Activated T-cell treated with anti-CD3 and anti-CD28 coated beads, Interleukin-2, amount 50 U/mL, for 48 hours (primary cell): ENCODE measurements around the gene CAPNS2.

Experiments
- DNase-seq, 2 experiments: peaks; one replicate each; pipeline ENCODE4 v3.0.0-alpha.2; 2020

CAPNS2 gene

DNA sequence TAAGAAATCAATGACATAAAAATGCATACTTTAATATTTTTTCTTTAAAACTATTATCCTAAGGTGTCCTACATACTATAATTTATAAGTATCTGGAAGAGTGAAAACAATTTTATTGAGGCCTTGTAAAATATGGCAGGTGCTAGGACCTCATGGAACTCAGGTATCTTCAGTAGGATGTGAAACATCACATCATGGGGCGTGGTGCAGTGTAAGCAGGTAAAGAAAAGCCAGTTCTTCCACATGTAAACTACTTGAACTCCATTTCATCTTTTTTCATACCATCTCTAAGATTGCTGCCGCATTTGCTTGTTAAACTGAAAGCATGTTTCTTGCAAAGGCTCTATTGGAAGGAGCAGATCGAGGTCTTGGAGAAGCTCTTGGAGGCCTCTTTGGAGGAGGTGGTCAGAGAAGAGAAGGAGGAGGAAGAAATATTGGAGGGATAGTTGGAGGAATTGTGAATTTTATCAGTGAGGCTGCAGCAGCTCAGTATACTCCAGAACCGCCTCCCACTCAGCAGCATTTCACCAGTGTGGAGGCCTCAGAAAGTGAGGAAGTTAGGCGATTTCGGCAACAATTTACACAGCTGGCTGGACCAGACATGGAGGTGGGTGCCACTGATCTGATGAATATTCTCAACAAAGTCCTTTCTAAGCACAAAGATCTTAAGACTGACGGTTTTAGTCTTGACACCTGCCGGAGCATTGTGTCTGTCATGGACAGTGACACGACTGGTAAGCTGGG is at the start of gene CAPNS2:
Gene CAPNS2 (plus strand): TSS at position 253 of the 744 bp plus-strand sequence. CDS start 73 bp downstream, at position 326.
- DNase-seq: no peak

DNA sequence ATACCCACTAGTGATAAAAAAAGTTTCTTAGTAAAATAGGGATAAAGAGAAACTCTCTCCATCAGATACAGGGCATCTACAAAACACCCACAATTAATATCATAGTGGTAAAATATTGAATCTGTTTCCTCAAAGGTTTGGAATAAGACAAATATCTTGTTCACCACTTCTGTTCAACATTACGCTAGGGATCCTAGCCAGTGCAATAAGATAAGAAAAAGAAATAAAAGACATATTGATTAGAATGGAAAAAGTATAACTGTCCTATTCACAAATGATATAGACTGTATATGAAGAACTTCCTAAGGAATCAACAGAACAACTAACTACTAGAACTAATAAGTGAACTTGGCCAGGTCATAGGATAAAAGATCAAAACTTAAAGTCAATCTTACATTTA is 44.7 kb upstream of the CAPNS2 start:
- DNase-seq: no peak

DNA sequence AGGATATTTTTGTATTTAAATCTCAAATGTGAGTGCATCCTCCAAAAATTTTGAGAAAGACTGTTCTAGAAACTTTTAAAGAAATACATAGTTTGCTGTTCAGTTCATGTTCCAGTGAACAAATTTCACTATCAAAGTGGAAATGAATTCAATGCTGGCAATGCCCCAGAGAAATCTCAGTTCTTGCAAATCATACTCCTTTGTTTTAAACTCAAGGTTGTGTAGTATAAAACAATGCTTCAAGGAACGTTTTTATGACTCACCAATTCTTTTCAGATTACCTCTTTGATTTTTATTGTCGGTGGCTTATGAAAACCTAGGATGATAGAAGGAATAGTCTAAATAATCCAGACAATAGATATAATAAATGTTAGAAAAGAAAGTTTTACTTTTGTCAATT is 40.0 kb upstream of the CAPNS2 start:
- no peak for DNase-seq

DNA sequence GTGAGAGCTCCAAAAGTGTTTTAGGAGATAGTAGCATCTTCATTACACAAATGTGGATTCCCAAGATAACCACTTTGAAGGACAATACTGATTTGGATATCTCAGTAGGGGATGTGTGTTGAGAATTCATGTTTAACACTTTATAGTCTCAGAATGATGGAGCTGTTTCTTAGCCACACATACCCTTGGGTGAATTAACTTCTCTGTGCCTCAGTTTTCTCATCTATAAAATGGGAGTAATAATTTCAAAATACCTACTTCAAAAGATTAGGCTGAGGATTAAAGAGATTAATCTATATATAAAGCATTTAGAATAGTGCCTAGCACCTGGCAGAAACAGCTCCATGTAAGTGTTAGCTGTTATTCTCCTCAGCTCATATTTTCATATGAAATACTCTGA is 38.6 kb upstream of the CAPNS2 start:
- no peak for DNase-seq

DNA sequence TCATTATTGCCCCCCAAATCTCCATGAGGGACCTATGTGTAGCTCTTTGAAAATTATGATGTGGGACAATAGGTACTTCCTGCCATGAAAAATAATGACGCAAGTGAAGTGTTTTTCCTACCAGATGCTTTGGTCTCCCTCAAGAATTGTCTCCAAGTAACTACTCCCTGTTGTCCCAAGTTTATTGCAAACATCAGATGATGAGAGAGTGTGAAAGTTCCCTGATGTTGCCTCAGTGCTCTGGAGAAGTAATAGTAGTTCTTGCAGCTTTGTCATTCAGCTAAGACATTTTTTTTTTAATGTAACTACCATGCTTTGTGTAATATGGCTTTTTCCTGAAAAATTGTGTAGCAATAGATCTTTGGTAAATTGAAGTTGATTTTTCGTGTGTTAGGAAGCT is 37.5 kb upstream of the CAPNS2 start:
- DNase-seq: no peak

DNA sequence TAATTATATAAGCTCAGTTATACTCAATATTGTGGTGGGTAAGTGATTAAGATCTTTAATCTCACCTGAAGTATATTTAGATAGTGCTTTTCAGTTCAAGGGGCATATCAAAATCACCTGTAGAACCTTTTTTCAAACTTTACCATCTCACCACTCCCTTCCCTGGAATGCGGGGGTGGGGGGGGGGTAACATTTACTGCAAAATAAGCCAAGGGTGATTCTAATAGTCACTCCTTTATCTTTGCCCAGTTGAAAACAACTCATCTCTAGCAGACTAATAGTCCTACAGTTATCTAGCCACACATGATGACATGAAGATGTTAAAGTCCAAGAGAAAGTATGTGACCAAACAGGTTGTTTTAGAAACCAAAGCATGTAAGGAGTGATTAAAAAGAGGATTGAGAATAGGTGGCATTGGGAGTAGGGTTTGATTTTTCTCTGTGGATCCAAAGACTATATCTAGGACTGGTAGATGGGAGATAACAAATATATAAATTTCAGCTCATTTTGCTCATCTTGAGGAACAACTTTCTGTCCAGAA is 36.1 kb upstream of the CAPNS2 start:
- DNase-seq: no peak

DNA sequence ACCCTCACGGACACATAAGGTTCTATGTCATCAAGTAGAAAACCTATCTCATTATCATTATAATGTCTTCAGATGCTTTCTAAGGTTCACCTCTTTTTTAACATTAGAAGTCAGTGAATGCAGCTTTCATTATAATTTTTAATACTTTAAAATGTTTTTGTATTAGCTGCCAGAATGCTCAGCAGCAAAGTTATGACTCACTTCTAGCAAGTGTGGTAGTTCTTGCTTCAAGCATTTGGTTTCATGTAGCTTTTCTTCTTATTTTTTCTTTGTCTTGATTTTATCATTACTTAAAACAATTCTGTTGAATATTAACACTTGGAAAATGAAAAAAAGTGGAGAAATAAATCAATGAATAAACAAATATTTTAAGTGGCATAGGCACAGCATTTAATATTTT is 34.3 kb upstream of the CAPNS2 start:
- DNase-seq: no peak

DNA sequence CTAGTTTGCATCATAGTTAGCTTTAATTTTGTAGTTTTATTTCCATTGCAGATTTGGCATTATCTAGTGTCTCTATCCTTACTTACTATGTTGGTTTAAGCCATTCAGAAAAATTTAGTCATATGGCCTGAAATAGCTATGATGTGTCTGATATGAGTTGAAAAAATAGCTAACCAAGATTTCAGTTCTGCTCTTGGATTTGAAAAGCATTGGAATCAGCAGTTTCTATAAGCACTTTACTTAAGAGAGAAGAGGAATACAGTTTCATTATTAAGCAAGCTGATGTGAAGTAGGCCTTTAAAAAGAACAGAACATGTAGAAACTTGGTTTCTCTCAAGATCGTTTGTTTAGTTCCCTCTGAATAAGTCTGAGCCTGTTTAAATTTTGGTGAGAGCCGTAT is 31.7 kb upstream of the CAPNS2 start:
- no peak for DNase-seq

DNA sequence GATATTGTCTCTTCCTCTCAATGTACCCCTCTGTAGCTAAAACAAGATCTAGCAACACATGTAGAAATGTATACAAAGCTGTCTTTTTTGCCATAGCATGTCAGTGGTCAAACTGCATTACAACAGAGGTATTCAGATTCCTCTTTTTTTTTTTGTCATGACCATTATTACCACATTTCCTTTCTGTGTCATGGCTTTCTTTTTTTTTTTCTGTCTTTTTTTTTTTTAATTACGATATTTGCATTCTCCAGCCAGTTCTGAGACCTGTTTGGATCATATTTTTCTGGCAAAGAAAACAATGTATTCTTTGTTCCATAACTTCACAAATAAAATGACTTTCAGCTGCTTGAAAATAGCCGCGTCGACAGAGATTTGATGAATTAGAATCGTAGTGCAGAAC is 27.4 kb upstream of the CAPNS2 start:
- DNase-seq: no peak

DNA sequence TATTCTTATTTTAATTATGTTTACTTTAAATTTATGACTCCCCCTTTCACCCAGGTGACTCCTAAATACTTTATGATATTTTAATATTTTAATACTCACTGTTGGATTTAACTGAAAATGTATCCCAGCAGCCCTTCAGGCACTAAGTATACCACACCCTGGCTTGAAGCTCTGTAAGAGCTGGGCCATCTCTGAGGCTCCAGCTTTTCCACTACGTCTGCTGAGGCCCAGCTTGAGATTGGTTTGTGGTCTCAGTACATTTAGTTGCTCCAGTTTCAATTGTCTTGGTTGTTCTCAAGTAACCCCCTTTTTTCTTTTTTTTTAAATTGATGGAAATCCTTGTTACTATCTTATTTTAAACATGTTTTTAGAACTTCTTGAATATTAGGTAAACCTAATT is 27.0 kb upstream of the CAPNS2 start:
- no peak for DNase-seq

DNA sequence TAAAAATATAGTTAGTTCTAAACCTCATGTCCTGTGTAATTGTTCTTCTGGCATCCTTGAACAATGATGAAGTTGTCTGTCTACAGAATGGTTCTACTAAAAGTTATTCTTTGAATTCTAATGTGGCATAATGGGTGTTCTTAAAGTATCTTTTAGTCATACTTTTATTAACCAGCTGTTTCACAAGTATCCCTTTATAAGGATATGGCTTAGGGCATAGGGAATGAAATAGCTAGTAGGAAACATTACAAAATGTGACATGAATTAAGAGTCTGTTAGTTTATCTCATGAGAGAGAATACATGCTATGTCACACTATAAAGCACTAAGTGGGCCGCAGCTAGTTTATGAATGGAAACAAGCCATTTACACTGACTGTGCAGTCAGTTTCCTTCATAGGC is 26.3 kb upstream of the CAPNS2 start:
- no peak for DNase-seq

DNA sequence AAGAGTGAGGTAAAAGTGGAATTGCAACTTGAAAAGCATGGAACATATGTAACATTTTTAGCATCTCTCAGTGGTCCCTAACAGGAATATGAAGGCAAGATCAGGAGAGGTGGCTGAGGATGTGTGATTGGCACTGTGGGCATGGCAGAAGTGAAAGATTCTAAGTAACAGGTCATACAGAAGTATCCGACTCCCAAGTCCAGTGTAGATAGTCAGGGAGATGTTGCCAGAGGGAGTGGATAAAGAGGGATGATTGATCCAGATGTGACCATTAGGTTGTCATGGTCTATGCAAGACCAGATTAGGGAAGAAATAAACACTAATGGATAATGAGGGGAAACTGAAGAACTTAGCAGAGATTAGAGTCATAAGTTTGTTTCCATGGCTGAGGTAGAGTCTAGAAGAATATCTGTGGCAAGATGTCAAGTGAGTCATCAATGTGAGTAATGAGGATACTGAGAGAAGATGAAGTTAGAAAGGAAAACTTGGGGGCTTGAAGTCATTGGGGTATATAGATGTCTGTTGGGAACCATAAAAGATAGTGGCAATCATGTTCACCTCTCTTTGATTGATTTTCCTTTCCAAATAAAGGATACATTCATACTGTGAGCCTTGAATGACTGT is 23.9 kb upstream of the CAPNS2 start:
- DNase-seq: no peak

DNA sequence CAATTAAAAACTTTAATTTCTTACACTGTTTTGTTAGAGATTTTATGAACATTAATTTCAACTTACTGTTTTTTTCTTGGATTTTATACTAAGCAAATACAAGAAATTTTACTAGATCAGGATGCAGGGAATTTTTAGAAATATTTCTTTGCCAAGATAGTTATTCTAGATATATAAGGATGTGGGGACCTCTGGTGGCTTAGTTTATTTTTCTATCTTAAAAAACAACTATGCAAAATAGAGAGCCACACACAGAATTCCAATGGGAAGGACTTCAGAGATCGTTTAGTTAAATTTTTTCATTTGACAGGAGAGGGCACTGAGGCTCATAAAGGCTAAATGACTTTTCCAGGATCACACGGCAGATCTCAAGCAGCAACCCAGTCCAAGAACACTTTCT is 23.0 kb upstream of the CAPNS2 start:
- DNase-seq: no peak

DNA sequence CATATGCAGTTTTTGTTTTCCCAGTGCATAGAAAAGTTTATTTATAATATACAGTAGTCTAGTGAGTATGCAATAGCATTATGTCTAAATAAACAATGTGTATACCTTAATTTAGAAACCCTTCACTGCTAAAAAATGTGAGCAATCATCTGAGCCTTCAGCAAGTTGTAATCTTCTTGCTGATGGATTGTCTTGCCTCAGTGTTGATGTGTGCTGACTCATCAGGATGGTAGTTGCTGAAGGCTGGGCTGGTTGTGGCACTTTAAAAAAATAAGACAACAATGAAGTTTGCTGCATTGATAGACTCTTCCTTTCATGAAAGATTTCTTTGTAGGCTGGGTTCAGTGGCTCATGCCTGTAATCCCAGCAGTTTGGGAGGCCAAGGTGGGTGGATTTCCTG is 13.9 kb upstream of the CAPNS2 start:
- DNase-seq: no peak

DNA sequence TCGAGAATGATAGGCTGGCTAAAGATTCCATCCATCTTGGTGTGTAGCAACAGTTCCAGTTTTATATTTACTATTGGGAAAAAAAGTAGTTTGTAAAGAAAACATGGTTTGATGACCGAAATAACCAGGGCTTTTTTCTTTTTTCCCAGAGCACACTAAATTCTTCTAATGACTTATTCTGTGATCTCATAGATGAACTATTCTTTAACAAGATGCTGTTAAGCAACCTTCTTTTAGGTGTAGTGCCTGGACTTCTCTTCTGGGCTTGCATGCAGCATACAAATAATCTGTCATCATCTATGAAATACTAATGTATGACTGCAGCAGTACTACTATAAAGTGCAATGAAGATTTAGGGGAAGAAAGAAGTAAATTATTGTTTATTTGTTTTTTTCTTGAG is 11.0 kb upstream of the CAPNS2 start:
- no peak for DNase-seq

DNA sequence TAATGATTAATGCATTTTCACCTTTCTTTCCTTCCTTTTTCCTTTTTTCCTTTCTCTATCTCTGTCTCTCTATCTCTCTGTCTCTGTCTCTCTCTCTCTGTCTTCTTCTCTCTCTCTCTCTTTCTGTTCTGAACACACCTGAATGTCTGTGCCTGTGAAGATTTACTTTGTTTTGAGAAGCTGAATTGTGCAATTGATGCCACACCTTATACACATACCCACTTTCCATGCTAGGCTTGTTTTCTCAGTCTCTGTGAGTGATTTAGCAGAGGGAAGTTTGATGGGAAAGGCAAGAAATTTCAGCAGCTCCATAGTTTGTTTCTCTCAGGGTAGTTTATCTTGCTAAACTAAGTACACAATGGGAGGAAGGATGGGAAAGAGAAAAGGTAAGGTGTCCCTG is 9.3 kb upstream of the CAPNS2 start:
- no peak for DNase-seq

DNA sequence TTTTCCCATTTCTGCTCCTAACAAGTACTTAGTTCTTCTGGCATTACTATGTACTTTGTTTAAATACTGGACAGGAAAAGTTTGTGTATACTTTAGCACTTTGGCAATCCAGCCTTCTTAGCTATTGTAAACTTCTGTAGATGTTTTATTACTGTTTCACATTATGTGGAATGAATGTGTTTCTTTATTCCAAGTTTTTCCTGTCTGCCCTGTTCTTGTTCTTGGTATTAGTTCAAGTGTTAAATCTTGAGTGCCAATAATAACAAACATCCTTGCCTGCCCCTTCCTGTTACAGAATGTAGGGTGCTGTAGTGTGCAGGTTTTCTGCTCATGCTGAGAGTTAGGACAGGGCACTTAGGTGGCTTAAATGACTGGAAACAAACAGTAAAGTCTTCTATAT is 7.3 kb upstream of the CAPNS2 start:
- no peak for DNase-seq

DNA sequence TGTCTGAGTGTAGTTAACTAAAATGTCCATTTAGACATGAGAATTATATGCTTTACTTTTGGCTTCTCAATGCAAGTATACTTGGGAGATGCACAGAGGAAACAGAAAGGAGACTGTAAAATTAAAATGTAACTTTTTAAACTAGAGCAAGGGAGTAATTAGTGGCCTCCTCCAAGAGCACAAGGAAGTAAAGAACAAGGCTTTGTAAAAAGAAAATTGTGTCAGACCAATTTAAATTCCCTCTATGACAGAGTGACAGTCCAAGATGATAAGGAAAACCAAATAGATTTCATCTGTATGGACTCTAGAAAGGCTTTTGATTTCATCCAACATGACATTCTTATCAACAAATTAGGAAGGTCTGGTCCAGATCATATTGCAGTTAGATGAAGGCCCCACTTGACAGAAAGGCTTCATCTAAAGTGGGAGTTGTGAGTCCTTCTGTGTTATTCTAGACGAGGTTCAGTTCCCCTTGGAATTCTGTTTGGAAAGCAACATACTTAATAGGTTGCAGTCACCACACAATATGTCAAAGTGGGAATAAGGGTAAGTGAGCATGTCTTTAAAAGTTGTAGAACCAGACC is 6.5 kb upstream of the CAPNS2 start:
- no peak for DNase-seq

DNA sequence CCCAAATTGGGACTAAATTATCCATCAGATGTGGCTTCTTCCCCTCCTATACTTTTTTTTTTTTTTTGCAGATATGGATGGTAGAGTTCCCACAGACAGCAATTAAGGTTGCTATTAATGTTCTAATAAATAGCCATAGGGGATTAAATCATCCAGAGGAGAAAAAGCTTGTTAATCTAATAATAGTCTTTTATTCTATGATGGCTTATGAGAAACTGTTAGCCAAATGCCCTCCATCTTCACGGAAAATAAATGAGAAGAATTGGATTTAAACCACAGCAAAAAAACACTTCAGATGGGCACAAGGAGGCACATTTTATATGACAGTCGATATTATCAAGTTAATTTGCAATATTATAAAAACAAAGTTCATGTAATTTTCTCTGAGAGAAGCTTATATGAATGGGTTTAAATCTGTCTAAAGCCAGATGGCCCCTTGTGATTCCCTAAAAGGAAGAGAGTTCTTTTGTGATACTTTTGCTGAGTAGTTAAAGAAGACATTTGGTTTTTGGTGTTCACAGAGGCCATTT is 5.1 kb upstream of the CAPNS2 start:
- no peak for DNase-seq

DNA sequence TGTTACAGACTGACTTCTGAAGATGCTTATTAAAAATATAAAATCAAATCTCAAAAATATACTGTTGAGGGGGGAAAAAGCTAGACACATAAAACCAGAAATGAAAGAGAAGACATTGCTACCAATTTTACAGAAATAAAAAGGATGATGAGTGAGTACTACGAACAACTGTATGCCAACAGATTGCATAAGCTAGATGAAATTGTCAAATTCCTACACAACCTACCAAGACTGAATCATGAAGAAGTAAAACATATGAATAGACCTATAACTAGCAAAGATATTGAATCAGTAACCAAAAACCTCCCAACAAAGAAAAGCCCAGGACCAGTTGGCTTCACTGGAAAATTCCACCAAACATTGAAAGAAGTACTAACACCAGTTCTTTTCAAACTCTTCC is 3.5 kb upstream of the CAPNS2 start:
- DNase-seq: no peak

DNA sequence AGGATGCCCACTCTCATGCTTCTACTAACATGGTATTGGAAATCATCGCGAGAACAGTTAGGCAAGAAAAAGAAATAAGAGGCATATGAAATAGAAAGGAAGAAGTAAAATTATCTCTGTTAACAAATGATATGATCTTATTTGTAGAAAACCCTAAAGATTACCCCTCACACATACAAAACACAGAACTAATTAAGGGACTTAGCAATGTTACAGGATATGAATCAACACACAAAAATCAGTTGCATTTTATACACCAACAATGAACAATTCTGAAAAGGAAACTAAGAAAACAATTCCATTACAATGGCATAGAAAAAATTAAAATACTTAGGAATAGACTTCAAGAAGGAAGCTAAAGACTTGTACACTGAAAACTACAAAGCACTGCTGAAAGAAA is 2.7 kb upstream of the CAPNS2 start:
- DNase-seq: no peak

DNA sequence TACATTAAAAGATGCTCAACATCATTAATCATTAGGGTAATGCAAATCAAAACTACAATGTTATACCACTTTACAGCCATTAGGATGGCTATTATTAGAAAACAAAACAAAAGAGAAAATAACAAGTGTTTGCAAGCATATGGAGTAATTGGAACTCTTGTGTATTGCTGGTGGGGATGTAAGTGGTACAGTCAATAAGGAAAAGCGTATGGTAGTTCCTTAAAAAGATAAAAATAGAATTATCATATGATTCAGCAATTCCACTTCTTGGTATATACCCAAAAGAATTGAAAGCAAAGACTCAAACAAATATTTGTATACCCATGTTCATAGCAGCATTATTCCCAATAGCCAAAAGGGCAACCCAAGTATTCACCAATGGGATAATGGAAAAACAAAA is 1.4 kb upstream of the CAPNS2 start:
- DNase-seq: no peak

DNA sequence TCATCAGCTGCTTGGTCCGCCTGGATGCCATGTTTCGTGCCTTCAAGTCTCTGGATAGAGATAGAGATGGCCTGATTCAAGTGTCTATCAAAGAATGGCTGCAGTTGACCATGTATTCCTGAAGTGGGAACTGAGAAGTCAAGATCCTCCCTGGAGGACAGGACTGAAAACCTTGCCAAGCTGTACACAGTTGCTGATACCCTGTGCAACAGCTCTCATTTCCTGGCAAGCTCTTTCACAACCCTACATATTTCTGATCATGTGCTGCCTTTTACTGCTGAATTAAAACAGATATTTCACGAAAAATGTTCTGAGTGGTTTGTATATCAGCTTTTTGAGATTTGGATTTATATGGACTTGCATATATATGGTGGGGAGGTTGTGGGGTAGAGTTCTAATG is 898 bp downstream of the CAPNS2 start:
- no peak for DNase-seq

DNA sequence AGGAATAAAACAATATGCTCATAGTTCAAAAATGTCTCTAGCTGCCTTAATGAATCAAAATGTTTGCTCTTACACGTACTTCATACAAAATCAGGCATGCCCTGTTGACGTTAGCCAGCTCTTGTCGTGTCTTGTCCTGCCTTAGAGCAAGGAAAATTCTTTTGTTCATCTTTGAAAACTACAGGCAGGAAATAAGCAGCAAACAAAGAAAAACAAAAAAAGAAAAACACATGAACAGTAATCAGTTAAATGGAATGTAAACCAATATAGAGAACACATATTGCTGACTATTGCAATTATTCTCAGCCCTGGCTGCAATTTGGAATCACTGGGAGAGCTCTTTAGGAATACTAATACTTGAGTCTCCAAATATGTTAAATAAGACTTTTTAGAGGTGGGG is 1.7 kb downstream of the CAPNS2 start:
- DNase-seq: no peak
